Endothelial cell of umbilical vein (primary cell): ENCODE data around the gene RAB35. TPM values are rescaled to one million over a fixed set of nuclear protein-coding genes. Genes with fewer than 3 reads are reported as not detected.

Experiments
- BruUV-seq: library from RNA; stranded (reverse); fragments of 400-500 nt; replicated peaks from 2 replicates; lab custom pipeline; 2021; lab: Mats Ljungman, UMichigan
- CTCF ChIA-PET: fragments of 300-600, 350-600 bp; sonication (Branson Sonifier 250); formaldehyde crosslinking; loops from one replicate; lab custom pipeline; 2021; ENCODE audit warnings: antibody characterized with exemption, inconsistent platforms; lab: Charles Lee
- POLR2A ChIA-PET: fragments of 300-600, 350-600 bp; sonication (Branson Sonifier 250); formaldehyde crosslinking; loops from one replicate; lab custom pipeline; 2021; ENCODE audit warnings: antibody characterized with exemption, inconsistent platforms; lab: Charles Lee
- DNase-seq: peaks from one replicate; pipeline ENCODE4 v3.0.0-alpha.2; 2011; ENCODE audit warnings: low read depth, low spot score
- FAIRE-seq: peaks from 2 replicates; lab custom pipeline; 2011; peaks lifted over from hg19 to GRCh38; lab: Jason Lieb, UNC
- H2AFZ ChIP-seq: 2 replicates; pipeline ENCODE4 v1.6.0; 2012; ENCODE audit warnings: low read depth, low read length, control low read depth, inconsistent platforms
- H3K27ac ChIP-seq: 2 replicates; pipeline ENCODE4 v1.5.1; 2011; ENCODE audit warnings: low read depth, mild to moderate bottlenecking, control low read depth, low read length, moderate library complexity; ENCODE audit not compliant: insufficient read depth
- H3K27me3 ChIP-seq, 2 experiments: 2 replicates each; pipeline versions ENCODE4 v1.6.0 to v1.6.1; 2011; ENCODE audit warnings: low read length in 2 of 2, mixed read lengths in 1 of 2; ENCODE audit not compliant: control insufficient read depth in 2 of 2, insufficient read depth in 2 of 2
- H3K36me3 ChIP-seq, 2 experiments: 2 replicates in 1 of 2; 3 replicates in 1 of 2; pipeline ENCODE4 v1.5.1; 2011; ENCODE audit warnings: low read length in 2 of 2, mild to moderate bottlenecking in 1 of 2, moderate library complexity in 1 of 2; ENCODE audit not compliant: control insufficient read depth in 2 of 2, insufficient read depth in 2 of 2; ENCODE audit errors: extremely low read depth in 1 of 2
- H3K4me1 ChIP-seq: 3 replicates; pipeline ENCODE4 v1.5.1; 2011; ENCODE audit warnings: mild to moderate bottlenecking, low read length; ENCODE audit not compliant: control insufficient read depth, insufficient read depth; ENCODE audit errors: extremely low read depth
- H3K4me2 ChIP-seq: 2 replicates; pipeline ENCODE4 v1.6.1; 2011; ENCODE audit warnings: low read length, control low read depth, mixed read lengths; ENCODE audit not compliant: insufficient read depth
- H3K4me3 ChIP-seq, 3 experiments: fragments of 200-600 bp in 1 of 3; sonication (generic), shearing (Covaris generic) in 1 of 3; replicated peaks in 1 of 3; 2 replicates each; pipeline ENCODE4 v1.5.1; 2011 to 2016; ENCODE audit warnings: control low read depth in 3 of 3, low read length in 3 of 3, mild to moderate bottlenecking in 2 of 3, inconsistent platforms in 1 of 3, low read depth in 1 of 3, moderate library complexity in 1 of 3; ENCODE audit not compliant: insufficient read depth in 1 of 3
- H3K79me2 ChIP-seq: 2 replicates; pipeline ENCODE4 v1.6.0; 2012; ENCODE audit warnings: low read length, inconsistent platforms; ENCODE audit not compliant: control insufficient read depth, insufficient read depth
- H3K9ac ChIP-seq: replicated peaks from 2 replicates; pipeline ENCODE3; 2011; ENCODE audit warnings: low read length, control low read depth; ENCODE audit not compliant: insufficient read depth; ENCODE audit errors: extremely low read depth
- H3K9me1 ChIP-seq: replicated peaks from 3 replicates; pipeline ENCODE4 v1.6.0; 2011; ENCODE audit warnings: mild to moderate bottlenecking, low read length; ENCODE audit not compliant: control insufficient read depth, insufficient read depth; ENCODE audit errors: extremely low read depth
- H3K9me3 ChIP-seq: replicated peaks from 2 replicates; pipeline ENCODE4 v1.5.1; 2012; ENCODE audit warnings: low read length, inconsistent platforms; ENCODE audit not compliant: control insufficient read depth, insufficient read depth
- H4K20me1 ChIP-seq: replicated peaks from 2 replicates; pipeline ENCODE3; 2011; ENCODE audit warnings: mild to moderate bottlenecking, low read length; ENCODE audit not compliant: control insufficient read depth, insufficient read depth; ENCODE audit errors: extremely low read depth
- EZH2 ChIP-seq: IDR thresholded peaks from 2 replicates; pipeline ENCODE4 v1.6.1; 2012; ENCODE audit warnings: borderline replicate concordance, low read depth, mild to moderate bottlenecking, moderate library complexity, low read length, inconsistent platforms; ENCODE audit not compliant: severe bottlenecking
- GATA2 ChIP-seq: IDR thresholded peaks from 2 replicates; pipeline ENCODE4 v1.7.0; 2011; ENCODE audit warnings: low read depth, mild to moderate bottlenecking, moderate library complexity, mixed read lengths, low read length; ENCODE audit not compliant: insufficient read length, insufficient read depth
- JUN ChIP-seq: IDR thresholded peaks from 2 replicates; pipeline ENCODE4 v1.6.1; 2011; ENCODE audit warnings: borderline replicate concordance, low read depth; ENCODE audit not compliant: insufficient read length, insufficient read depth
- MYC ChIP-seq: IDR thresholded peaks from one replicate; pipeline ENCODE4 v1.6.1; 2011; ENCODE audit warnings: mild to moderate bottlenecking, low read depth, low read length
- POLR2A ChIP-seq: IDR thresholded peaks from 2 replicates; pipeline ENCODE4 v1.6.1; 2012; ENCODE audit warnings: low read depth, mild to moderate bottlenecking, control low read depth, low read length
- POLR2AphosphoS5 ChIP-seq: IDR thresholded peaks from 2 replicates; pipeline ENCODE4 v1.6.1; 2012; ENCODE audit warnings: low read depth, mild to moderate bottlenecking, control low read depth, low read length, moderate library complexity; ENCODE audit not compliant: insufficient read depth
- dilution Hi-C: fragments of 300-500 bp; cut with MboI; formaldehyde crosslinking; loops from one replicate; pipeline ENCODE4 v1.15.0; 2019; ENCODE audit warnings: low sequenced_read_pairs; ENCODE audit not compliant: extremely low pct_ligation_motif_present
- intact Hi-C: fragments of 100-400 bp; cut with micrococcal nuclease; formaldehyde crosslinking; loops from one replicate; pipeline ENCODE4 v1.10.0; 2022
- polyA plus RNA-seq, 4 experiments: library from polyadenylated mRNA; depleted of rRNA in 3 of 4; stranded (reverse) in 3 of 4; unstranded in 1 of 4; fragments of >200 nt; gene quantifications; 2 replicates each; pipeline versions ENCODE4 v1.2.1 to v1.2.3, GENCODE V29; 2011 to 2012; ENCODE audit warnings: missing spikeins in 1 of 4
- total RNA-seq: library from RNA; stranded (reverse); gene quantifications from 2 replicates; pipeline ENCODE4 v1.2.3, GENCODE V29; 2021
- TF ChIP-seq, protein P1 (sequence below): IDR thresholded peaks from 2 replicates; pipeline ENCODE4 v1.6.1; 2011; ENCODE audit not compliant: insufficient read depth, insufficient read length
- TF ChIP-seq, protein P2 (sequence below), 2 donors: IDR thresholded peaks; 1 replicate in 1 of 2; 2 replicates in 1 of 2; pipeline ENCODE4 v1.5.1; 2011; ENCODE audit warnings: low read length in 2 of 2, mild to moderate bottlenecking in 2 of 2, moderate library complexity in 2 of 2, control low read depth in 1 of 2, inconsistent platforms in 1 of 2, low read depth in 1 of 2; ENCODE audit not compliant: insufficient read depth in 1 of 2; ENCODE audit errors: extremely low read depth in 1 of 2

The RAB35 gene
- total and polyA plus RNA-seq, 2 donors (not counting 3 experiments of a cell fraction or from before 2014, with no cell fraction given), result 70.5 to 80.3 TPM

DNA sequence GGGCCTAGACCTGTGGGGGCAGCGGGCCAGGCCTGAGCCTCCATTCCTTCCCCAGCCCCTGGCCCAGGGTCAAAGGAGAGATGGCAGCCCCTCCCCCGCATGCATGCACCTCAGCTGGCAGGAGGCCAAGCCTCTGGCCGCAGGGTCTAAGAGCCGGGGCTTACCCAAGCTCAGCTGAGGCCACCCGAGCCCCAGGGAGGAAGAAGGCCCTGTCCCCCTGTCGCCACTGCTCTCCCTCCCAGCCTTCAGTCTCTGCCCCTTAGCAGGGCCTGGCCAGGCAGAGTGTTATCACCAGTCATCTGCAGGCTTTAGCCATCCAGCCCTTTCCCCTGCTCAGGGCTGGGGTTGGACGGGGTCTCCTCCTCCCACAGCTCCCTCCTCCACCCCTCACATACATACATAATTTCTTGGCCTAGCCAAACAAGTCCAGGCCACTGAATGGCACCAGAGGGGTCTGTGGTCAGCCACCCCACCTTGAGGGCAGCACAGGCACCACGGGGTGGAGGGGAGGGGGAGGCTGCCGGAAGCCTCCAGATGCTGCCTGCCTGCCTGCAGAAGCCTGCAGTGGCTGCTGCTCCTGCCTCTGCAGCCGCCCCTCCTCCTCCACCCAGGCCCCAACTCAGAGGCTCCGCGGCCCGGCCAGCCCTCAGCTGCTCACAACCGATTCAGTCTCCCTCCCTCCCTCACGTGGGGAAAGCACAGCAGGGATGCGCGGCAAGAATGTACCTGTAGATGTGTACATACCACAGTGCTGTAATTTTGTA is 22.8 kb downstream of the RAB35 start:
- H3K27ac ChIP-seq, result no peak overlapping the region
- FAIRE-seq (no peak), DNase-seq (no peak)
- H3K4me1 ChIP-seq, result no peaks in the 10 kb centered on the region
- no peaks in the 10 kb centered on the region for H4K20me1 ChIP-seq
- H3K4me3 ChIP-seq, result no peak overlapping the region
- H2AFZ ChIP-seq, result no peak overlapping the region
- no peaks in the 10 kb centered on the region for H3K9me3 ChIP-seq
- H3K9ac ChIP-seq, result no peak overlapping the region
- intact Hi-C loops, result no loop called here
- no peaks in the 10 kb centered on the region for H3K27me3 ChIP-seq
- no peak overlapping the region for H3K4me2 ChIP-seq
- no peaks in the 10 kb centered on the region for H3K9me1 ChIP-seq
- no TSS peak for BruUV-seq
- TF ChIP-seq EZH2 (no peak), GATA2 (no peak), MYC (no peak), POLR2AphosphoS5 (no peak), JUN (no peak)
- TF ChIP-seq, protein P1, sequence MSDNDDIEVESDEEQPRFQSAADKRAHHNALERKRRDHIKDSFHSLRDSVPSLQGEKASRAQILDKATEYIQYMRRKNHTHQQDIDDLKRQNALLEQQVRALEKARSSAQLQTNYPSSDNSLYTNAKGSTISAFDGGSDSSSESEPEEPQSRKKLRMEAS, result no peak
- CTCF ChIA-PET, result no interaction called here
- H3K36me3 ChIP-seq, result peaks cover 3 to 25% of the 10 kb centered on the region in 2 experiments
- POLR2A ChIA-PET, result no interaction called here
- dilution Hi-C loops, result no loop called here
- H3K79me2 ChIP-seq, result no peaks in the 10 kb centered on the region

- Histone ChIP-seq H4K20me1 (no peaks in the 10 kb centered on the region), H3K79me2 (no peaks in the 10 kb centered on the region), H3K4me3 (no peak overlapping the region), H3K27me3 (no peaks in the 10 kb centered on the region), H3K9me1 (no peaks in the 10 kb centered on the region), H3K36me3 (peaks cover 0 to 21% of the 10 kb centered on the region in 2 experiments), H3K4me2 (no peak overlapping the region), H3K4me1 (no peaks in the 10 kb centered on the region), H3K9me3 (no peaks in the 10 kb centered on the region), H2AFZ (no peak overlapping the region), H3K9ac (no peak overlapping the region), H3K27ac (no peak overlapping the region)
- DNase-seq, result no peak
- ChIA-PET CTCF (no interaction called here), POLR2A (no interaction called here)
- no TSS peak for BruUV-seq
- no peak for TF ChIP-seq JUN
- no peak for TF ChIP-seq EZH2
- TF ChIP-seq GATA2, result no peak
- no peak for TF ChIP-seq POLR2A
- TF ChIP-seq, protein P2, sequence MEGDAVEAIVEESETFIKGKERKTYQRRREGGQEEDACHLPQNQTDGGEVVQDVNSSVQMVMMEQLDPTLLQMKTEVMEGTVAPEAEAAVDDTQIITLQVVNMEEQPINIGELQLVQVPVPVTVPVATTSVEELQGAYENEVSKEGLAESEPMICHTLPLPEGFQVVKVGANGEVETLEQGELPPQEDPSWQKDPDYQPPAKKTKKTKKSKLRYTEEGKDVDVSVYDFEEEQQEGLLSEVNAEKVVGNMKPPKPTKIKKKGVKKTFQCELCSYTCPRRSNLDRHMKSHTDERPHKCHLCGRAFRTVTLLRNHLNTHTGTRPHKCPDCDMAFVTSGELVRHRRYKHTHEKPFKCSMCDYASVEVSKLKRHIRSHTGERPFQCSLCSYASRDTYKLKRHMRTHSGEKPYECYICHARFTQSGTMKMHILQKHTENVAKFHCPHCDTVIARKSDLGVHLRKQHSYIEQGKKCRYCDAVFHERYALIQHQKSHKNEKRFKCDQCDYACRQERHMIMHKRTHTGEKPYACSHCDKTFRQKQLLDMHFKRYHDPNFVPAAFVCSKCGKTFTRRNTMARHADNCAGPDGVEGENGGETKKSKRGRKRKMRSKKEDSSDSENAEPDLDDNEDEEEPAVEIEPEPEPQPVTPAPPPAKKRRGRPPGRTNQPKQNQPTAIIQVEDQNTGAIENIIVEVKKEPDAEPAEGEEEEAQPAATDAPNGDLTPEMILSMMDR (IDR thresholded peaks at IDR 0.05; ENCODE audit: extremely low read depth in 1 of 2, insufficient read depth in 1 of 2, low read depth in 1 of 2, low read length in 2 of 2), result no peak
- TF ChIP-seq, protein P1, result no peak
- TF ChIP-seq POLR2AphosphoS5, result no peak
- no peak for FAIRE-seq
- dilution Hi-C loops, result no loop called here
- intact Hi-C loops, result no loop called here
These were observed 23.3 kb downstream of the RAB35 start for GRCh38 chr12:120093336-120093591.
